Activated naive CD4-positive, alpha-beta T cell treated with anti-CD3 and anti-CD28 coated beads, Interleukin-2, amount 50 U/mL, for 24 hours (primary cell): ENCODE data around the gene XCR1.
"Not testable (repeated sequence)": the region's sequence is repeated elsewhere in the genome, so short reads cannot be mapped to it uniquely, and the experiment has no call there.

Experiments used
- H3K27ac Mint-ChIP-seq: one replicate; pipeline ENCODE4 v1.8.0; 2021; ENCODE audit warnings: mild to moderate bottlenecking, mixed read lengths
- H3K27me3 Mint-ChIP-seq: one replicate; pipeline ENCODE4 v1.8.0; 2021; ENCODE audit warnings: mixed read lengths
- H3K36me3 Mint-ChIP-seq: one replicate; pipeline ENCODE4 v1.8.0; 2021; ENCODE audit warnings: mixed read lengths
- H3K4me1 Mint-ChIP-seq: one replicate; pipeline ENCODE4 v1.8.0; 2021; ENCODE audit warnings: mixed read lengths
- H3K4me3 Mint-ChIP-seq: one replicate; pipeline ENCODE4 v1.8.0; 2021; ENCODE audit warnings: mild to moderate bottlenecking, mixed read lengths
- H3K9me3 Mint-ChIP-seq: one replicate; pipeline ENCODE4 v1.8.0; 2021; ENCODE audit warnings: mixed read lengths

The XCR1 gene

DNA sequence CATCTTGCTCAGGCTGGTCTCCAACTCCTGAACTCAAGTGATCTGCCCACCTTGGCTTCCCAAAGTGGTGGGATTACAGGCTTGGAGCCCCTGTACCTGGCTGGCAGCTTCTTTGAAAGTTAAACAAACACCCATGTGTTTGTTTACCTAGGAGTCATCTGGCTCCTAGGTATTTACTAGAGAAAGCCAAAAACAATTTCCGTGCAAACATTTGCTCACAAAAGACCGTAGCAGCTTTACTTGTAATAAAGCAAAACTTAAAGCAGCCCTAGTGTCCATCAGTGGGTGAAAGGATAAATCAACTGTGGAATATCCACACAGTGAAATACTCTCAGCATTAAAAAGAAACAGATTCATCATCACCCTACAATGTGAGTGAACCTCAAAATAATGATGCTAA lies 29.4 kb upstream of the XCR1 start:
- no peaks in the 10 kb centered on the region for H3K9me3 Mint-ChIP-seq
- peaks cover 4% of the 10 kb centered on the region for H3K4me1 Mint-ChIP-seq
- no peak overlapping the region for H3K4me3 Mint-ChIP-seq
- no peaks in the 10 kb centered on the region for H3K36me3 Mint-ChIP-seq
- peaks cover 6% of the 10 kb centered on the region for H3K27me3 Mint-ChIP-seq
- no peak overlapping the region for H3K27ac Mint-ChIP-seq

DNA sequence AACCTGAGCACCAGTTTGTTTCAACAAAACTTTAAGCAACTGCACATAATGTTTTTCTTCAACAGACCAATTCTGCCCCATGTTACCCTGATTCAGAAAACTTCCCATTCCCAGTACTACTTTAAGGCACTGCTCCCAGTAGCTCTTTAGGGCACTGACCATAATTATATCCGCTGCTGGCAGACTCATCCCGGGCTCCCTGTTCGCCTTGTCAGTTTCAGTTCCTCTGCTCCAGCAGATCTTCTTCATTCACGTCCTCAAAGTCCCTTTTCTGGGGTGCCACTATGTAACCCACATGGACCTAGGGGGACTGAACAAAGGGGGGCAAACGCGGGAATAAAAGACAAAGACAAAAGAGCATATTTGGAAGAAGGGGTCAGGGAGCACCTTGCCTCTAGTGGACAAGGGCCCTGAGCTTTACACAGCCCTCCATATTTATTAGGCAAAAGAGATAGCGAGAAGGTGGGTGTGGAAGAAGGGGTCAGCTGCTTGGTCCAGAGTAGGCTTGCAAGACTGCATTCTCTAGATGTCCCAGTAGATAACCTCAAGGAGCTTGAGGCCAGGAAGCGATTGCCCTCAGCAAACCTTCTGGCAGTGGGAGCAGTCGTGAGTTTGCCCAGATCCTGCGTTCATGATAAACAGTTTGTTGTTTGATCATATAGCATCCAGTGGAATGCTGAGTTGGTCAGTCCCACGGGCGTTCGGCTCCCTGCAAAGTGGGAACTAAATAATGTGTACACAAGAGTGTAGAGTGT lies 26.7 kb upstream of the XCR1 start:
- not testable (repeated sequence) for H3K4me3 Mint-ChIP-seq, H3K27ac Mint-ChIP-seq, H3K27me3 Mint-ChIP-seq, H3K4me1 Mint-ChIP-seq, H3K9me3 Mint-ChIP-seq, H3K36me3 Mint-ChIP-seq

DNA sequence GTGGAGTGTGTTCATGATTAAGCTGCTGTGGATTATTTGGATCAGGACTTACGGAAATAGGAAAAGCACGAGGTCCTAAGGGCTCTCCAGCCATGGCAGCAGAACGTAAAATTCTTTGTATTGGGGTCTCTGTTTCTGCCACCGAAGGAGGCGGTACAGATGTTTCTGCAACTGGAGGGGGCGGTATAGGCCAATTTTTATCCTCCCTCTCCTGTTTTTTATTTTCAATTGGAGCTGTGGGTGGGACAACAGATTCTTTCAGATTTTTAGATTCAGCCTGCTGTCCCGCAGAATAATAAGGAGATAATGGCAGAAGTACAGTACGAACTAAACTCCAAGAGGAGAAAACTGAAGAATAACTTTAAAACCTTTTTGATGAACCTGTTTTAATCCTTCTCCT lies 26.0 kb upstream of the XCR1 start:
- not testable (repeated sequence) for H3K9me3 Mint-ChIP-seq, H3K4me1 Mint-ChIP-seq, H3K4me3 Mint-ChIP-seq, H3K36me3 Mint-ChIP-seq, H3K27me3 Mint-ChIP-seq, H3K27ac Mint-ChIP-seq

- peaks cover 2% of the 10 kb centered on the region for H3K4me1 Mint-ChIP-seq
- H3K4me3 Mint-ChIP-seq: no peak overlapping the region
- no peaks in the 10 kb centered on the region for H3K9me3 Mint-ChIP-seq
- H3K36me3 Mint-ChIP-seq: no peaks in the 10 kb centered on the region
- H3K27ac Mint-ChIP-seq: no peak overlapping the region
- peaks cover 6% of the 10 kb centered on the region for H3K27me3 Mint-ChIP-seq
Measured at GRCh38 chr3:46052531-46052930, 25.2 kb upstream of the XCR1 start.

DNA sequence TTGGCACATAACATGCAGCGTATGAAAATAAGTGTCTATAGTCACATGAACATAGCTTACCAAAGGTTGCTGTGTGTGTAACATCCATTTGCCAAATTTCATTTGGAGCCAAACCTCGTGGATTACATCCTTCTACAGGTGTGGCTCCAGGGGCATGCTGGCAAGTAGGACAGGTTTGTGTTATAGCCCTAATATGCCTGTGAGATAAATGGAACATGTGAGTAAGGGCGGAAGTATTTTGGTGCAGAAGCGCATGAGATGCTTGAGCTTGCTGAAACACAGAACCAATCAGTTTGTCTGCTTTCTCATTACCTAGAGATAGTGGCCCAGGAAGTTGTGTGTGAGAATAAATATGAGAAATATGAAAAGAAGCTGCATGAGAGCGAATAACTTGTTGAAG lies 21.8 kb upstream of the XCR1 start:
- peaks cover 3% of the 10 kb centered on the region for H3K36me3 Mint-ChIP-seq

DNA sequence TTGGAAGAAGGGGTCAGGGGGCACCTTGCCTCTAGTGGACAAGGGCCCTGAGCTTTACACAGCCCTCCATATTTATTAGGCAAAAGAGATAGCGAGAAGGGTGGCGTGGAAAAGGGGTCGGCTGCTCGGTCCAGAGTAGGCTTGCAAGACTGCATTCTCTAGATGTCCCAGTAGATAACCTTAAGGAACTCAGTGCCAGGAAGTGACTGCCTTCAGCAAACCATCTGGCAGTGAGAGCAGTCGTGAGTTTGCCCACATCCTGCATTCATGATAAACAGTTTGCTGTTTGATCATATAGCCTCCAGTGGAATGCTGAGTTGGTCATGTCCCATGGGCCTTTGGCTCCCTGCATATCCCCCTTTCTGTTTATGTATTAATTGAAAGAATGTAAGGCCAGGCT lies 18.9 kb upstream of the XCR1 start:
- Mint-ChIP-seq H3K4me3 (peak overlapping the region; percentile 8), H3K4me1 (peaks cover 24% of the 10 kb centered on the region)
- H3K27ac Mint-ChIP-seq, H3K9me3 Mint-ChIP-seq, H3K36me3 Mint-ChIP-seq, H3K27me3 Mint-ChIP-seq: not testable (repeated sequence)

More for the DNA sequence above, 21.8 kb upstream of the XCR1 start:
- Mint-ChIP-seq H3K27ac (no peak overlapping the region), H3K27me3 (peaks cover 2% of the 10 kb centered on the region), H3K4me3 (no peak overlapping the region), H3K4me1 (peaks cover 24% of the 10 kb centered on the region), H3K9me3 (no peaks in the 10 kb centered on the region)

DNA sequence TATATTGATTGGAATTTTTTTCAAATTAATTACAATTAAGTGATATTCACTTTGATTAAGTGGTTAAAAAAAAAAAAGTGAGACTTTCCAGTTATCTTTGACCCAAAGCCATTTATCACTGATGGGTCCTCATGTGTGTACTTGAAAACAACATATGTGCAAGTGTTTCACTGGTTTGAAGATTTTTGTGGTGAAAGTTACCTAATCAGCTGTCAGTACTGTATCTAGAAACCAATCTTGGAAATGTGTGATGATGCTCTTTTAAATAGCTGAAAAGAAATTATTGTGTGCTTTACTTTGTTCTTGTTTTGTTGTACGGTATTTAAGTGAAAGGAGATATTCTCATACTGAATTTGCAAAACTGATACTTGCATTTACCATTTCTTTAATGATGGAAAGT lies 11.6 kb upstream of the XCR1 start:
- Mint-ChIP-seq H3K9me3 (no peaks in the 10 kb centered on the region), H3K27ac (no peak overlapping the region), H3K27me3 (no peaks in the 10 kb centered on the region), H3K4me1 (no peaks in the 10 kb centered on the region), H3K36me3 (no peaks in the 10 kb centered on the region), H3K4me3 (no peak overlapping the region)

DNA sequence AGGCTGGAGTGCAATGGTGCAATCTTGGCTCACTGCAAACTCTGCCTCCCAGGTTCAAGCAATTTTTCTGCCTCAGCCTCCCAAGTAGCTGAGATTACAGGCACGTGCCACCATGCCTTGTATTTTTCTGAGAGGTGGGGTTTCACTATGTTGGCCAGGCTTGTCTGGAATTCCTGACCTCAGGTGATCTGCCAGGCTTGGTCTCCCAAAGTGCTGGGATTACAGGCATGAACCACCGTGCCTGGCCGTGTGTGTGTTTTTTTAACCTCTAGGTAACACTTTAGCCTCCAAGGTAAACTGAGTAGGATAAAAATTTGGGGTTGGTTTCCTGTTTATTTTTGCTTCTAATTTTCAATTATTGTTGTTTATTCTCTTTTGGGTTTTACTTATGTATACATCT lies 10.8 kb upstream of the XCR1 start:
- H3K4me3 Mint-ChIP-seq, H3K4me1 Mint-ChIP-seq, H3K36me3 Mint-ChIP-seq, H3K9me3 Mint-ChIP-seq, H3K27ac Mint-ChIP-seq, H3K27me3 Mint-ChIP-seq: not testable (repeated sequence)

DNA sequence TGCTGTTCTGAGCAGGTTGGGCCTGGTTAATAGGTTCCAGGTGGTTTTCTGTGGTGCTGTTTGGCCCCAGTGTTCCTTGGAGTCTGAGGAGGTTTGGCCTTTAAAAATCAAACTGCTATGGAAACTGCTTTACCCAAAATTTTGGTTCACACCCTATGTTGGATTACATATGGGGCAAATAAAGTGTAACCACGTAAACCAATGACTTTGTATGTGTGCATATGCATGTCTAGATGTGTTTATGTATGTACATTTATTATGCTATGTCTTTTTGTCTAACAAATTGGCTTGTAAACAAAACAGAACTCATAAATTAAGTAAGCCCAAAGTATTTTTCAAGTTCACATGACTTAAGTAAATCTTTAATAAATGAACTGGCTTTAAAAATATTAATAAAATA lies 8.9 kb upstream of the XCR1 start:
- Mint-ChIP-seq H3K27ac (no peak overlapping the region), H3K9me3 (no peaks in the 10 kb centered on the region), H3K36me3 (no peaks in the 10 kb centered on the region), H3K4me1 (no peaks in the 10 kb centered on the region), H3K27me3 (no peaks in the 10 kb centered on the region), H3K4me3 (no peak overlapping the region)

- Mint-ChIP-seq H3K4me3 (no peak overlapping the region), H3K4me1 (no peaks in the 10 kb centered on the region), H3K9me3 (no peaks in the 10 kb centered on the region), H3K27ac (no peak overlapping the region), H3K36me3 (peaks cover 1% of the 10 kb centered on the region), H3K27me3 (no peaks in the 10 kb centered on the region)
Measured at GRCh38 chr3:46031747-46032146, 4.5 kb upstream of the XCR1 start.

GRCh38 chr3:46031269-46031668 lies 4.0 kb upstream of the XCR1 start:
- peaks cover 1% of the 10 kb centered on the region for H3K36me3 Mint-ChIP-seq
- H3K27ac Mint-ChIP-seq: no peak overlapping the region
- no peaks in the 10 kb centered on the region for H3K9me3 Mint-ChIP-seq
- H3K27me3 Mint-ChIP-seq: no peaks in the 10 kb centered on the region
- H3K4me1 Mint-ChIP-seq: no peaks in the 10 kb centered on the region
- no peak overlapping the region for H3K4me3 Mint-ChIP-seq

- H3K27me3 Mint-ChIP-seq: no peaks in the 10 kb centered on the region
- no peak overlapping the region for H3K4me3 Mint-ChIP-seq
- H3K9me3 Mint-ChIP-seq: no peaks in the 10 kb centered on the region
- H3K4me1 Mint-ChIP-seq: no peaks in the 10 kb centered on the region
- H3K36me3 Mint-ChIP-seq: peaks cover 1% of the 10 kb centered on the region
- no peak overlapping the region for H3K27ac Mint-ChIP-seq
Measured at GRCh38 chr3:46030626-46031025, 3.3 kb upstream of the XCR1 start.

DNA sequence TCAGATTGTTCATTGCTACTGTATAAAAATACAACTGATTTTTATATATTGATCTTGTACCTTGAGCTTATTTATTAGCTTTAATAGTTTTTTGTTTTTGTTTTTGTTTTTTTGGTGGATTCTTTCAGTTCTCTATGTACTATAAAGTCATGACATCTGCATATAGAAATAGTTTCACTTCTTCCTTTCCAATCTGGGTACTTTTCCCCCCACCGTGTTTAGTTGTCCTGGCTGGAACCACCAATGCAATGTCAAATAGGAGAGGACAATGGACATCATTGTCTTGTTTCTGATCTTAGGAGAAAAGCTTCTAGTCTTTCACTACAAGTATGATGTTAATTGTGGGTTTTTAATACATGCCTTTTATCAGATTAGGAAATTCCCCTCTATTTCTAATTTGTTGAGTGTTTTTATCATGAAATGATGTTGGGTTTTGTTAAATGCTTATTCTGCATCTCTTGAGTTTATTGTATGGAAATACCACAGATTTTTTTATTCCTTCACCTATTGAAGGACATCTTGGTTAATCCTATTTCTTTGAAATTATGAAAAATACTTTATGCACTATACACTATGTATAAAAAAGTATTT lies 2.8 kb upstream of the XCR1 start:
- no peak overlapping the region for H3K27ac Mint-ChIP-seq
- no peak overlapping the region for H3K4me3 Mint-ChIP-seq
- H3K9me3 Mint-ChIP-seq: no peaks in the 10 kb centered on the region
- H3K4me1 Mint-ChIP-seq: no peaks in the 10 kb centered on the region
- H3K36me3 Mint-ChIP-seq: peaks cover 1% of the 10 kb centered on the region
- H3K27me3 Mint-ChIP-seq: no peaks in the 10 kb centered on the region

GRCh38 chr3:46027736-46028397 lies 584 bp upstream of the XCR1 start:
- Mint-ChIP-seq H3K27me3 (no peaks in the 10 kb centered on the region), H3K36me3 (peaks cover 1% of the 10 kb centered on the region), H3K4me1 (no peaks in the 10 kb centered on the region), H3K27ac (peak overlapping the region; percentile 53), H3K9me3 (no peaks in the 10 kb centered on the region), H3K4me3 (no peak overlapping the region)

- Mint-ChIP-seq H3K36me3 (peaks cover 3% of the 10 kb centered on the region), H3K4me3 (no peak overlapping the region), H3K27me3 (no peaks in the 10 kb centered on the region), H3K9me3 (no peaks in the 10 kb centered on the region), H3K27ac (no peak overlapping the region), H3K4me1 (no peaks in the 10 kb centered on the region)
Measured at GRCh38 chr3:46025139-46025538, 2.1 kb downstream of the XCR1 start.

GRCh38 chr3:46024131-46024530 lies 3.2 kb downstream of the XCR1 start:
- no peak overlapping the region for H3K27ac Mint-ChIP-seq
- H3K36me3 Mint-ChIP-seq: peaks cover 3% of the 10 kb centered on the region
- H3K9me3 Mint-ChIP-seq: no peaks in the 10 kb centered on the region
- no peaks in the 10 kb centered on the region for H3K27me3 Mint-ChIP-seq
- H3K4me3 Mint-ChIP-seq: no peak overlapping the region
- H3K4me1 Mint-ChIP-seq: no peaks in the 10 kb centered on the region
